AG10803 (cell line): Measurements from ENCODE around the gene SLC25A13.
"Not testable (repeated sequence)": the region's sequence is repeated elsewhere in the genome, so short reads cannot be mapped to it uniquely, and the experiment has no call there.

Experiments
- DNase-seq: peaks from one replicate; pipeline ENCODE4 v3.0.0; 2010; ENCODE audit warnings: low read depth
- H3K4me3 ChIP-seq: 2 replicates; pipeline ENCODE4 v1.5.1; 2011; ENCODE audit warnings: mild to moderate bottlenecking, low read length, control low read depth
- TF ChIP-seq, protein P1 (sequence below): conservative IDR thresholded peaks from 2 replicates; pipeline ENCODE4 v1.5.1; 2011; ENCODE audit warnings: mild to moderate bottlenecking, low read length, control low read depth, inconsistent platforms

The SLC25A13 gene

DNA sequence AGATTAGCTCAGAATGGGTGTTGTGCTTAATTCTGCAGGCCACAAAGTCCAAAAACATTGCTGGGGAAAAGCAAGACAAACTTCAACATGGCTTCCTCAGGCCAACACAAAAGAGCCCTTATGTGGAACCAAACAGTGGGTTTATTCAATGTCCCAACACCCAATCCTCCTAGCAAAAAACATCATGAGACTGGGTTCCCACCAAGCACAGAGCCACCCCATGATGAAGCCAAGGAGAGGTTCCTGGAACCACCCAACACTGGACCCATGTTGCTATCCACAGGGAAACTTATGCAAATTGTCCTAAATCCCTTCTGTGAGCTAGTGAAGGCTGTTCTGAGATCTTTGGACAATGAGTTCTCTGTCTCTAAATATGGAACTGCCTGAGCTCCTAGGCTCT is 24.0 kb downstream of the SLC25A13 start:
- no peak overlapping the region for H3K4me3 ChIP-seq
- TF ChIP-seq, protein P1, sequence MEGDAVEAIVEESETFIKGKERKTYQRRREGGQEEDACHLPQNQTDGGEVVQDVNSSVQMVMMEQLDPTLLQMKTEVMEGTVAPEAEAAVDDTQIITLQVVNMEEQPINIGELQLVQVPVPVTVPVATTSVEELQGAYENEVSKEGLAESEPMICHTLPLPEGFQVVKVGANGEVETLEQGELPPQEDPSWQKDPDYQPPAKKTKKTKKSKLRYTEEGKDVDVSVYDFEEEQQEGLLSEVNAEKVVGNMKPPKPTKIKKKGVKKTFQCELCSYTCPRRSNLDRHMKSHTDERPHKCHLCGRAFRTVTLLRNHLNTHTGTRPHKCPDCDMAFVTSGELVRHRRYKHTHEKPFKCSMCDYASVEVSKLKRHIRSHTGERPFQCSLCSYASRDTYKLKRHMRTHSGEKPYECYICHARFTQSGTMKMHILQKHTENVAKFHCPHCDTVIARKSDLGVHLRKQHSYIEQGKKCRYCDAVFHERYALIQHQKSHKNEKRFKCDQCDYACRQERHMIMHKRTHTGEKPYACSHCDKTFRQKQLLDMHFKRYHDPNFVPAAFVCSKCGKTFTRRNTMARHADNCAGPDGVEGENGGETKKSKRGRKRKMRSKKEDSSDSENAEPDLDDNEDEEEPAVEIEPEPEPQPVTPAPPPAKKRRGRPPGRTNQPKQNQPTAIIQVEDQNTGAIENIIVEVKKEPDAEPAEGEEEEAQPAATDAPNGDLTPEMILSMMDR = no peak
- no peak for DNase-seq

DNA sequence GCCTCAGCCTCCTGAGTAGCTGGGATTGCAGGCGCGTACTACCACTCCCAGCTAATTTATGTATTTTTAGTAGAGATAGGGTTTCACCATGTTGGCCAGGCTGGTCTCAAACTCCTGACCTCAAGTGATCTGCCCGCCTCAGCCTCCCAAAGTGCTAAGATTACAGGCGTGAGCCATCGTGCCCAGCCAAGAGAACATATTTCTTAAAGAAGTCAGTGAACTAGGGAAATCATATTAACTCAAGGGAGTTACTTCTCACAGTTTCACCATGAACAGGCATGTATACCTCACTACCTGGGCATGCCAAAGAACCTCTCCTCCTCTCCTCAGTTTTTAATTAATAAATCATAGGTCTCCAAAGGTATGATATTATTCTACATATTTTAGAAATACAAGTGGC is 24.5 kb downstream of the SLC25A13 start:
- DNase-seq, H3K4me3 ChIP-seq: not testable (repeated sequence)

DNA sequence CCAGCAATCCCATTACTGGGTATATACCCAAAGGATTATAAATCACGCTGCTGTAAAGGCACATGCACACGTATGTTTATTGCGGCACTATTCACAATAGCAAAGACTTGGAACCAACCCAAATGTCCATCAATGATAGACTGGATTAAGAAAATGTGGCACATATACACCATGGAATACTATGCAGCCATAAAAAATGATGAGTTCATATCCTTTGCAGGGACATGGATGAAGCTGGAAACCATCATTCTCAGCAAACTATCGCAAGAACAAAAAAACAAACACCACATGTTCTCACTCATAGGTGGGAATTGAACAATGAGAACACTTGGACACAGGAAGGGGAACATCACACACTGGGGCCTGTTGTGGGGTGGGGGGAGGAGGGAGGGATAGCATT is 28.0 kb downstream of the SLC25A13 start:
- not testable (repeated sequence) for H3K4me3 ChIP-seq, DNase-seq

DNA sequence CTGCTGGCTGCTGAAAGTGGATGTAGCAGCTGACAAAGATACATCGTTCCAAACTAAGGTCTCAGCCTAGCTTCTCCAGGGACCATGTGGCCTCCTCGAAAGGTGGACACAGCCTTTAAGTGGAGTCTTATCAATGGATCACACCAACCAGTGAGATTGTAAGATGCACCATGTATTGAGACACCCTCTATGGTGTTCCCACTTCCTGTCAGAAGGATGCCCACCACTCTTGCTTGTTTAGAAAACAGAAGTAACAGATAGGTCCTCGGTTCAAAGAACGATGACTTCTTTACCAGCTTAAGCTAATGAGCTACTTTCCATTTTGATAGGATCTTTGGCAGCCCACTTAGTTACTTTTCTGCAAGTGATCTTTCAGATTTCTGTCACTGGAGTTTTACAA is 34.3 kb downstream of the SLC25A13 start:
- H3K4me3 ChIP-seq = no peak overlapping the region
- TF ChIP-seq, protein P1 = no peak
- no peak for DNase-seq

DNA sequence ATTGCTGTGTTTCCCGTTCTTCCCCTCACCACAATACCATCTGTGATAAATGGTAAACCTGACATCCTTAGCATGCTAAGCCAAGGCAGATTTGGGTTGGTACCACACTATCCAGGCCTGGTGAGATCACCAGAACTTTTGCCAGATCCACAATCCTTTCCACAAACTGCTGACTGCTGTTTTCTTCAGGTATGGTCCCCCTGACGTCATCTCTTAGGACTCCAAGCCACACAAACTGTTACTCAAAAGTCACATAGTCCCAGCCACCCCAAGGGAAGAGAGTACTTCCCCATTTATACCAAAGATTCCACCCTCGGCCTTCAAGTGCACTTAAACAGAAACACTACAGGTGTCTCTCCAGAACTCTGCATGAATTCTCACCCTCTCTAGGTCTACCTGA is 34.8 kb downstream of the SLC25A13 start:
- DNase-seq = no peak
- no peak overlapping the region for H3K4me3 ChIP-seq
- TF ChIP-seq, protein P1 = no peak

DNA sequence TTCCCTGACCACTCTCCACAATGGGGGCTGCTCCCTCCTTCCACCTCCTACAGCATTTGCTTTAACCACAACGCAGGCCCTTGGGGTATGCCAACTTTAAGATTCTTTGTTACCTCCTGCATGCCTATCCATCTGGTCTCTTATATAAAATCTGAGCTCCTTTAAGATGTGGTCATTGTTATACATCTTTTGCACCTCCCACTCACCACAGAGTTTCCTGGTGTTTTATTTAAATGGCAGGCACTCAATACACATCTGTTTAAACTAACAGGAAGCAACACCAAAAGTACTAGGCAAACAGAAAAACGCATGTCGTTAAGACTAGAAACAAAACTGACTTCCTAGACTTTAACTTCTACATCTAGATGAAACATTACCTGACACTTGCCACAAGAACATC is 36.3 kb downstream of the SLC25A13 start:
- TF ChIP-seq, protein P1 = no peak
- no peak overlapping the region for H3K4me3 ChIP-seq
- no peak for DNase-seq

DNA sequence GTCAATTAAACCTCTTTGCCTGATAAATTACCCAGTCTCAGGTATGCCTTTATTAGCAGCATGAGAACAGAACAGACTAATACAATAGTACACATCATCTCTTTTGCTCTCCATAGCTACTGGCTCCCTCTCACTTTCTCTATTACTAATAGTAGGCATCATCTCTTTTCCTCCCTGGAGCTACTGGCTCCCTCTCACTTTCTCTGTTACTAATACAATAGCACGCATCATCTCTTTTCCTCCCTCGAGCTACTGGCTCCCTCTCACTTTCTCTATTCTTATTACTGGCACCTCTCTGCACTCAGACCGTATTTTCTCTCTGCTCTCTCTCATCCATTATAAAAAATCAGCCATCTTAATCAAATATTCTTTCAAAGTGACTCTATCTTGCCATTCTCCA is 37.1 kb downstream of the SLC25A13 start:
- TF ChIP-seq, protein P1 = no peak
- H3K4me3 ChIP-seq = no peak overlapping the region
- DNase-seq = no peak

DNA sequence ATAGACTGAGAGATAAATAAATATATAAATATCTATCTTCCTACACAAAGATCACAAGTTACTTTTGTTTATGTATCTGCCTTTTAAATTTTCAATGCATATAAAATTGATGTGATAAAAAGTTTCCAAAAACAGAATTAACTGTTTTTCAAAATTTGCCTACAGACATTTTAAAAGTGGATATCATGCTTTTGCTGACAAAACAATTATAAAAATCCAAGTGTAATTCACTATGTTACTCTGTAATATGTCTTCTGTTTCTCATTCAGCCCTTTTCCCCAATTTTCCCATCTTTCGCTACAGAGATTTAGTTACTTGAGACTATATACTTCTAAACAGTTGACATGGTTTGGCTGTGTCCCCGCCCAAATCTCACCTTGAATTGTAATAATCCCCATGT is 37.7 kb downstream of the SLC25A13 start:
- no peak for DNase-seq
- TF ChIP-seq, protein P1 = no peak
- no peak overlapping the region for H3K4me3 ChIP-seq

DNA sequence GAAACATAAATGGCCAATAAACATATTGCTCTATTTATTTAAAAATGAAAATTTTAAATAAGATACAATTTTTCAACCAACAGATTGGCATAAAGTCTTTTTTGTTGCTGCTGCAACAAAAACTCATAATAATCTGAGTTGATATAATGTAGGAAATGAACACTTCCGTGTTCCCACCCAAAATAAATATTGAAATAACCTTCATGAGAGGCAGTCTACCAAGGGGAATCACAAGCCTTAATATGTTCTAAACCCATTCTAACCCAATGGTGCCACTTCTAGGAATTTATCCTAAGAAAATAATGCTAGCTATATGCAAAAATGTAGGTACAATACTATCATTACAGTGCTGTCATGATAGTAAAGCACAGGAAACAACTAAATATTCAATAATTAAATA is 39.1 kb downstream of the SLC25A13 start:
- TF ChIP-seq, protein P1 = no peak
- H3K4me3 ChIP-seq = no peak overlapping the region
- DNase-seq = no peak
